Kidney glomerular epithelial cell (primary cell): ENCODE measurements around the gene RIOK2.

Source experiments
- DNase-seq: peaks from one replicate; lab custom pipeline; 2025; lab: John Stamatoyannopoulos, UW

Gene RIOK2

GRCh38 chr5:97125125-97125683 is 57.8 kb downstream of the RIOK2 start:
- no peak for DNase-seq

GRCh38 chr5:97124335-97124734 is 58.7 kb downstream of the RIOK2 start:
- no peak for DNase-seq

- no peak for DNase-seq
Observed at GRCh38 chr5:97121848-97122247, 61.2 kb downstream of the RIOK2 start.

GRCh38 chr5:97120195-97120594 is 62.9 kb downstream of the RIOK2 start:
- no peak for DNase-seq

GRCh38 chr5:97119007-97119390 is 64.0 kb downstream of the RIOK2 start:
- DNase-seq, result no peak

GRCh38 chr5:97118261-97119006 is 64.6 kb downstream of the RIOK2 start:
- no peak for DNase-seq

GRCh38 chr5:97115932-97116331 is 67.1 kb downstream of the RIOK2 start:
- DNase-seq, result no peak

- DNase-seq, result no peak
Observed at GRCh38 chr5:97112230-97112629, 70.8 kb downstream of the RIOK2 start.

GRCh38 chr5:97111616-97112015 is 71.4 kb downstream of the RIOK2 start:
- no peak for DNase-seq

GRCh38 chr5:97111004-97111403 is 72.0 kb downstream of the RIOK2 start:
- DNase-seq, result no peak
